Measurements from ENCODE around the gene LSM10. TPM values are rescaled to one million over a fixed set of nuclear protein-coding genes. Genes with fewer than 3 reads are reported as not detected.
A peak's percentile ranks its signal among the peaks of the same experiment; 100 is the strongest.

The LSM10 gene
- total and polyA plus RNA-seq, 2 of the 4 experiments (the other 2 are of a cell fraction), result 11.7 to 78.9 TPM

DNA sequence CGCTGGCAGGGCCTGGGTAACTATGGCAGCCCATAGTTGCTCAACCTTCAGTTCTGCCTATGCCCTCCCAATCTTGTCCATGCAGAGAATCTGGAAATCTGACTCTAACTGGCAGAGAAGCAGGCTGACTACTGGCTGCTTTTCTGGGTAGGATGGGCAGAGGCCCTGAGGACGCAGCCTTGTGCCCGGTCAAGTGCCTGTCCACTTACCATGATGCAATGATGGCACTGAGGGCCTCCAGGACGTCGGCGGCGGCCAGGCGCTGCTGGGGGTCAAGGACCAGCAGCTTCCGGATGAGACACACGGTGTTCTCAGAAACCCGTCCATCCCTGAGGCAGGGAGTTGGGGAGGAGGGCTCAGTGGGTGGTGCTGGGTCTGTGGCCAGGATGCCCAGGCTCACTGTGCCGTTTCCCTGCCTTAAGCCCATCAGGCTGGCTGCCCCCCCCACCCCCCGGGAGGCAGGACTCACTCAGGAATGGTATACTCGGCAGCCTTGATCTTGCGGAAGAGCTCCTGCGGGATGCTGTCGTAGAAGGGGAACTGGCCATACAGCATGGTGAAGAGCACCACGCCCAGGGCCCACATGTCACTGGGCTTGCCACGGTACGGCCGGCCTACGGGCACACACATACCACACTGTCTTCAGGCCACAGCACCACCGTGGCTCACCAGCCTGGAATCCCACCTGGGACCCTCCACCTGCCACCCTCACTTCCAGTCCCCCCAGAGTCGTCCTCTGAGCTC, 53.9 kb downstream of the LSM10 start:
- peaks cover 11% of the 10 kb centered on the region for H3K9me1 ChIP-seq (ENCODE audit: insufficient read depth, low read length)
- peaks cover 12% of the 10 kb centered on the region for H3K4me1 ChIP-seq (ENCODE audit: control insufficient read depth, insufficient read depth, low read length)
- no peaks in the 10 kb centered on the region for H4K20me1 ChIP-seq (ENCODE audit: insufficient read depth, low read length)
- H3K79me1 ChIP-seq (ENCODE audit: low read depth in 1 of 2, low read length in 2 of 2), result peaks cover 9 to 46% of the 10 kb centered on the region in 2 experiments; a peak in 2 of 4 replicates
- POLR2A ChIA-PET (ENCODE audit: unreplicated experiment), result no interaction called here
- dilution Hi-C loops (cut with HindIII; ENCODE audit: low sequenced_read_pairs, unreplicated experiment) (no loop called here), in situ Hi-C loops (cut with MboI; ENCODE audit: low sequenced_read_pairs) (no loop called here), intact Hi-C loops (cut with micrococcal nuclease) (no loop called here)
- peak overlapping the region in 1 of 2 experiments; percentile 60; a peak in 2 of 4 replicates for H4K8ac ChIP-seq (ENCODE audit: low read depth in 2 of 2, low read length in 2 of 2)
- no peak overlapping the region for H3K56ac ChIP-seq (ENCODE audit: extremely low read depth, insufficient read depth, low read length)
- H4K5ac ChIP-seq (ENCODE audit: low read depth, low read length), result no peak overlapping the region
- no peak overlapping the region for H2BK20ac ChIP-seq (ENCODE audit: low read depth, low read length)
- H3K27me3 ChIP-seq (ENCODE audit: control insufficient read depth, insufficient read depth, low read length), result no peaks in the 10 kb centered on the region
- ATAC-seq (ENCODE audit: low read depth) (no peak), DNase-seq (no peak)
- H3K4me2 ChIP-seq (ENCODE audit: low read depth, low read length), result no peak overlapping the region
- CTCF ChIA-PET, result interaction anchor here (0.7 kb wide), 1 partner anchor 76 kb away, joined by 5 read pairs; no protein-coding TSS in a partner anchor
- H3K27ac ChIP-seq (ENCODE audit: insufficient read depth, low read length), result peak overlapping the region; percentile 40; the same call in 1 of the 2 replicates
- H3K9me3 ChIP-seq (ENCODE audit: control insufficient read depth, insufficient read depth, low read length), result no peaks in the 10 kb centered on the region
- no peak overlapping the region for H2BK120ac ChIP-seq (ENCODE audit: low read depth, low read length)
- no peak overlapping the region for H3K23ac ChIP-seq (ENCODE audit: low read depth, low read length)
- BruUV-seq (replicated peaks), result no TSS peak
- H3K14ac ChIP-seq (replicated peaks; ENCODE audit: low read depth, low read length), result no peak overlapping the region; the same call in 1 of the 2 replicates
- H3K36me3 ChIP-seq (ENCODE audit: control insufficient read depth, insufficient read depth, low read length), result peaks cover 74% of the 10 kb centered on the region
- H2AFZ ChIP-seq (replicated peaks; ENCODE audit: low read length, poor library complexity), result peak overlapping the region; percentile 36
- peak overlapping the region; percentile 78 for H2BK5ac ChIP-seq (ENCODE audit: low read depth, low read length, poor library complexity, severe bottlenecking)
- WGBS, 2 experiments (ENCODE audit: extremely low coverage in 2 of 2, insufficient read length in 1 of 2), result 91% methylated on average over 9 of the region's 24 CpGs; no CpG with 5 or more reads in 1 of the 2 experiments
- TF ChIP-seq MAZ (IDR thresholded peaks at IDR 0.05; ENCODE audit: borderline replicate concordance, low read depth, low read length), result no peak
- no peak for TF ChIP-seq RCOR1 (IDR thresholded peaks at IDR 0.05; ENCODE audit: insufficient replicate concordance, low read length)
- TF ChIP-seq CHD1 (IDR thresholded peaks at IDR 0.05; ENCODE audit: low read depth, low read length), result no peak
- no peak for TF ChIP-seq CEBPB (IDR thresholded peaks at IDR 0.05; ENCODE audit: low read depth, low read length)
- no peak for TF ChIP-seq MAFK (IDR thresholded peaks at IDR 0.05; ENCODE audit: low read depth, low read length)
- TF ChIP-seq SMC3 (IDR thresholded peaks at IDR 0.05; ENCODE audit: low read depth, low read length), result no peak
- TF ChIP-seq POLR2A (IDR thresholded peaks at IDR 0.05; ENCODE audit: low read depth, low read length), result no peak
- TF ChIP-seq USF2 (IDR thresholded peaks at IDR 0.05; ENCODE audit: low read depth, low read length), result no peak
- no peak for TF ChIP-seq ELK1 (IDR thresholded peaks at IDR 0.05; ENCODE audit: borderline replicate concordance, low read depth, low read length)
- no peak for TF ChIP-seq RFX5 (IDR thresholded peaks at IDR 0.05; ENCODE audit: low read depth, low read length)
- no peak overlapping the region for H3K4ac ChIP-seq (ENCODE audit: low read depth, low read length)
- H4K91ac ChIP-seq (ENCODE audit: insufficient read depth, low read depth, low read length), result no peak overlapping the region
- no peak overlapping the region for H3K4me3 ChIP-seq (ENCODE audit: insufficient read depth, low read depth, low read length)
- H2AK5ac ChIP-seq (ENCODE audit: low read depth, low read length), result peak overlapping the region; percentile 57
- no peak overlapping the region for H2BK15ac ChIP-seq (ENCODE audit: low read depth, low read length)
- H3K18ac ChIP-seq (ENCODE audit: low read depth, low read length), result no peak overlapping the region
- H2AK9ac ChIP-seq (replicated peaks; ENCODE audit: low read depth, low read length, poor library complexity), result peak overlapping the region; percentile 95
- H3K9ac ChIP-seq (ENCODE audit: low read depth, low read length), result no peak overlapping the region
